Measurements from ENCODE around the gene CTXN1.

CTXN1 gene

DNA sequence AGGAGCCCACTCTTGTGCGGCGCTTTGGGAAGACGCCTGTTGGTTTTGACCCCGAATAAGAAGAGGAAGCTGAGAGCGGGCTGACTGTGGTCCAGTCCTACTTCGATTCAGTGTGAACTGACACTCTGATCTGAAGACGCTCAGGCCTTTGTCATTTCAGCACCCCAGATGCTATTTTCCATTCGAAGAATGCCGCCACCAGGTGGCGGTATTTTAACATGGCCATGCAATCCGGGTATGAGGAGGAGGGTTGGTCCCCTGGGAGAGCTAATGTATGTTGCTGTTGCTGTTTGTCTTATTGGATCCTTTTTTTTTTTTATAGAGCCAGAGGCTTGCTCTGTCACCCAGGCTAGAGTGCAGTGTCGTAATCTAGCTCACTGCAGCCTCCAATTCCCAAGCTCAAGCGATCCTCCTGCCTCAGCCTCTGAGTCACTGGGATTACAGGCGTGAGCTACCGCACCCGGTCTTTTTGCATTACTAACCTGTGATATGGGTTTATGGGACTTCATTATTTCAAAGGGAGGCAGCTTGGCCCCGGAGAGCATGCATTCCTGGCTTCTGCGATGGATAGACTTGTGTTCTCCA is 18.3 kb upstream of the CTXN1 start (continued):
- TF ChIP-seq, protein P1, sequence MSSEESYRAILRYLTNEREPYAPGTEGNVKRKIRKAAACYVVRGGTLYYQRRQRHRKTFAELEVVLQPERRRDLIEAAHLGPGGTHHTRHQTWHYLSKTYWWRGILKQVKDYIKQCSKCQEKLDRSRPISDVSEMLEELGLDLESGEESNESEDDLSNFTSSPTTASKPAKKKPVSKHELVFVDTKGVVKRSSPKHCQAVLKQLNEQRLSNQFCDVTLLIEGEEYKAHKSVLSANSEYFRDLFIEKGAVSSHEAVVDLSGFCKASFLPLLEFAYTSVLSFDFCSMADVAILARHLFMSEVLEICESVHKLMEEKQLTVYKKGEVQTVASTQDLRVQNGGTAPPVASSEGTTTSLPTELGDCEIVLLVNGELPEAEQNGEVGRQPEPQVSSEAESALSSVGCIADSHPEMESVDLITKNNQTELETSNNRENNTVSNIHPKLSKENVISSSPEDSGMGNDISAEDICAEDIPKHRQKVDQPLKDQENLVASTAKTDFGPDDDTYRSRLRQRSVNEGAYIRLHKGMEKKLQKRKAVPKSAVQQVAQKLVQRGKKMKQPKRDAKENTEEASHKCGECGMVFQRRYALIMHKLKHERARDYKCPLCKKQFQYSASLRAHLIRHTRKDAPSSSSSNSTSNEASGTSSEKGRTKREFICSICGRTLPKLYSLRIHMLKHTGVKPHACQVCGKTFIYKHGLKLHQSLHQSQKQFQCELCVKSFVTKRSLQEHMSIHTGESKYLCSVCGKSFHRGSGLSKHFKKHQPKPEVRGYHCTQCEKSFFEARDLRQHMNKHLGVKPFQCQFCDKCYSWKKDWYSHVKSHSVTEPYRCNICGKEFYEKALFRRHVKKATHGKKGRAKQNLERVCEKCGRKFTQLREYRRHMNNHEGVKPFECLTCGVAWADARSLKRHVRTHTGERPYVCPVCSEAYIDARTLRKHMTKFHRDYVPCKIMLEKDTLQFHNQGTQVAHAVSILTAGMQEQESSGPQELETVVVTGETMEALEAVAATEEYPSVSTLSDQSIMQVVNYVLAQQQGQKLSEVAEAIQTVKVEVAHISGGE (tag by site-specific recombination; conservative IDR thresholded peaks at IDR 0.05; ENCODE audit: low read depth), result no peak; the same call in 1 of the 2 replicates

DNA sequence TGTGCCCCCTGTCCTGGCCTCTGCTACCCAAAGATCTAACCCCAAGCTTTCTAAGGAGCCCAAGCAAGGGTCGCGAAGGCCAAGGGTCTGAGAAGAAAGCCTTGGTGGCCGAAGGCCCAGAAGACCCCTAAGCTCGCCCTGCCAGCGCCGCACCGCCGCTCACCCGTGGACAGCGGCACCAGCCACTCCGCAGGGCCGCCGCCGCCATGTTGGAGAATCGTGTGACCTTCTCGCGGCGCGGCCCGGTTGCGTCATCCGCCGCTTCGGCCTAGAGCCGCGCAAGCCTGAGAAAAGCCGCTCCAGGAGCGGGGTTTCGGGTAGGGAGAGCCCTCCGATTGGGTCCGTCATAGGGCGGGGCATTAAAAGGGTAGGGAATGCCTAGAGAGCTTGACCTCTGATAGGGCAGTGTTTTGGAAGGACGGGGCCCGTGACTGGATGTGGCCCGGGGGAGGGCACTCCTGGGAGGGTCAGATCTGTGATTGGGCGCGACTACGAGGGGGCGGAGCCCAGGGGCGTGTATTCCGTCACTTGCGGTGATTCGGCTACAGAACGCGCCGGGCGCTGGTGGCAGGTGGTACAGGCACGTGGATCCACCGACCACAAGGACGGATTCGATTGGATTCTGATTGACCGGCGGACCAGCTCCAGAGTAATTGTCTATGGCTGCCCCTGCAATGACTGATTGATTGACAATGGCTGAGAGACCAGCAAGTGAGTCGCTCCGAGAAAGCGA is 17.7 kb upstream of the CTXN1 start, which contains the start of gene TIMM44:
TSS of gene TIMM44 (minus strand) at position 223 of the 733 bp plus-strand sequence. CDS start at position 208, 15 bp downstream.
- peaks cover 0 to 30% of the 10 kb centered on the region in 2 experiments; a peak in 2 of 3 replicates for H3K36me3 ChIP-seq (ENCODE audit: control insufficient read depth in 2 of 2, insufficient read depth in 1 of 2, low read length in 2 of 2)
- H3K4me3 ChIP-seq (ENCODE audit: low read depth, low read length), result peak within 1 kb of the TSS; percentile 99
- no peaks in the 10 kb centered on the region for H3K9me3 ChIP-seq (ENCODE audit: control insufficient read depth, insufficient read depth, low read depth, low read length)
- ChIA-PET POLR2A (interaction anchor here (0.5 to 4.2 kb wide), 40 partner anchors 9 to 874 kb away, joined by 3 to 60 read pairs (median 4); partner anchors contain the start of genes CCL25, CTXN1, ELAVL1 and MAP2K7), CTCF (interaction anchor here (0.5 to 2.6 kb wide), 37 partner anchors 9 to 567 kb away, joined by 3 to 26 read pairs (median 5); partner anchors contain the start of genes CTXN1, MAP2K7 and SNAPC2)
- peak within 1 kb of the TSS; percentile 90 for H3K27ac ChIP-seq (ENCODE audit: extremely low read depth, low read depth, low read length)
- no peaks in the 10 kb centered on the region for H3K4me1 ChIP-seq (ENCODE audit: control insufficient read depth, insufficient read depth, low read length)
- no peak for TF ChIP-seq ZNF133 (tag by site-specific recombination; IDR thresholded peaks at IDR 0.05)
- TF ChIP-seq SP7 (tag by site-specific recombination; IDR thresholded peaks at IDR 0.05), result 0 out of 2 replicates have a peak, but pooled peaks have one; percentile 38
- no peak for TF ChIP-seq SCRT1 (tag by site-specific recombination; IDR thresholded peaks at IDR 0.05; ENCODE audit: borderline replicate concordance)
- TF ChIP-seq ZNF2 (tag by site-specific recombination; IDR thresholded peaks at IDR 0.05), result peak; percentile 11; the same call in 1 of the 2 replicates
- no peak for TF ChIP-seq ZNF677 (tag by site-specific recombination; IDR thresholded peaks at IDR 0.05)
- TF ChIP-seq ZIC2 (tag by site-specific recombination; IDR thresholded peaks at IDR 0.05), result no peak
- TF ChIP-seq, protein P2, sequence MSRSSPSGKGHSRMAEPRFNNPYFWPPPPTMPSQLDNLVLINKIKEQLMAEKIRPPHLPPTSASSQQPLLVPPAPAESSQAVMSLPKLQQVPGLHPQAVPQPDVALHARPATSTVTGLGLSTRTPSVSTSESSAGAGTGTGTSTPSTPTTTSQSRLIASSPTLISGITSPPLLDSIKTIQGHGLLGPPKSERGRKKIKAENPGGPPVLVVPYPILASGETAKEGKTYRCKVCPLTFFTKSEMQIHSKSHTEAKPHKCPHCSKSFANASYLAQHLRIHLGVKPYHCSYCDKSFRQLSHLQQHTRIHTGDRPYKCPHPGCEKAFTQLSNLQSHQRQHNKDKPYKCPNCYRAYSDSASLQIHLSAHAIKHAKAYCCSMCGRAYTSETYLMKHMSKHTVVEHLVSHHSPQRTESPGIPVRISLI (tag by site-specific recombination; IDR thresholded peaks at IDR 0.05), result no peak
- no peak for TF ChIP-seq ZNF555 (tag by site-specific recombination; conservative IDR thresholded peaks at IDR 0.05)
- TF ChIP-seq, protein P3, sequence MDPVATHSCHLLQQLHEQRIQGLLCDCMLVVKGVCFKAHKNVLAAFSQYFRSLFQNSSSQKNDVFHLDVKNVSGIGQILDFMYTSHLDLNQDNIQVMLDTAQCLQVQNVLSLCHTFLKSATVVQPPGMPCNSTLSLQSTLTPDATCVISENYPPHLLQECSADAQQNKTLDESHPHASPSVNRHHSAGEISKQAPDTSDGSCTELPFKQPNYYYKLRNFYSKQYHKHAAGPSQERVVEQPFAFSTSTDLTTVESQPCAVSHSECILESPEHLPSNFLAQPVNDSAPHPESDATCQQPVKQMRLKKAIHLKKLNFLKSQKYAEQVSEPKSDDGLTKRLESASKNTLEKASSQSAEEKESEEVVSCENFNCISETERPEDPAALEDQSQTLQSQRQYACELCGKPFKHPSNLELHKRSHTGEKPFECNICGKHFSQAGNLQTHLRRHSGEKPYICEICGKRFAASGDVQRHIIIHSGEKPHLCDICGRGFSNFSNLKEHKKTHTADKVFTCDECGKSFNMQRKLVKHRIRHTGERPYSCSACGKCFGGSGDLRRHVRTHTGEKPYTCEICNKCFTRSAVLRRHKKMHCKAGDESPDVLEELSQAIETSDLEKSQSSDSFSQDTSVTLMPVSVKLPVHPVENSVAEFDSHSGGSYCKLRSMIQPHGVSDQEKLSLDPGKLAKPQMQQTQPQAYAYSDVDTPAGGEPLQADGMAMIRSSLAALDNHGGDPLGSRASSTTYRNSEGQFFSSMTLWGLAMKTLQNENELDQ (tag by site-specific recombination; IDR thresholded peaks at IDR 0.05; ENCODE audit: low read depth), result no peak
- TF ChIP-seq SCRT2 (tag by site-specific recombination; IDR thresholded peaks at IDR 0.05), result no peak
- TF ChIP-seq GLIS1 (tag by site-specific recombination; IDR thresholded peaks at IDR 0.05), result peak; percentile 22; the same call in 1 of the 2 replicates
- TF ChIP-seq RBAK (tag by site-specific recombination; IDR thresholded peaks at IDR 0.05), result no peak
- TF ChIP-seq, protein P4, sequence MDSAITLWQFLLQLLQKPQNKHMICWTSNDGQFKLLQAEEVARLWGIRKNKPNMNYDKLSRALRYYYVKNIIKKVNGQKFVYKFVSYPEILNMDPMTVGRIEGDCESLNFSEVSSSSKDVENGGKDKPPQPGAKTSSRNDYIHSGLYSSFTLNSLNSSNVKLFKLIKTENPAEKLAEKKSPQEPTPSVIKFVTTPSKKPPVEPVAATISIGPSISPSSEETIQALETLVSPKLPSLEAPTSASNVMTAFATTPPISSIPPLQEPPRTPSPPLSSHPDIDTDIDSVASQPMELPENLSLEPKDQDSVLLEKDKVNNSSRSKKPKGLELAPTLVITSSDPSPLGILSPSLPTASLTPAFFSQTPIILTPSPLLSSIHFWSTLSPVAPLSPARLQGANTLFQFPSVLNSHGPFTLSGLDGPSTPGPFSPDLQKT (IDR thresholded peaks at IDR 0.05; ENCODE audit: borderline replicate concordance, low read depth, low read length), result no peak
- TF ChIP-seq, protein P5, sequence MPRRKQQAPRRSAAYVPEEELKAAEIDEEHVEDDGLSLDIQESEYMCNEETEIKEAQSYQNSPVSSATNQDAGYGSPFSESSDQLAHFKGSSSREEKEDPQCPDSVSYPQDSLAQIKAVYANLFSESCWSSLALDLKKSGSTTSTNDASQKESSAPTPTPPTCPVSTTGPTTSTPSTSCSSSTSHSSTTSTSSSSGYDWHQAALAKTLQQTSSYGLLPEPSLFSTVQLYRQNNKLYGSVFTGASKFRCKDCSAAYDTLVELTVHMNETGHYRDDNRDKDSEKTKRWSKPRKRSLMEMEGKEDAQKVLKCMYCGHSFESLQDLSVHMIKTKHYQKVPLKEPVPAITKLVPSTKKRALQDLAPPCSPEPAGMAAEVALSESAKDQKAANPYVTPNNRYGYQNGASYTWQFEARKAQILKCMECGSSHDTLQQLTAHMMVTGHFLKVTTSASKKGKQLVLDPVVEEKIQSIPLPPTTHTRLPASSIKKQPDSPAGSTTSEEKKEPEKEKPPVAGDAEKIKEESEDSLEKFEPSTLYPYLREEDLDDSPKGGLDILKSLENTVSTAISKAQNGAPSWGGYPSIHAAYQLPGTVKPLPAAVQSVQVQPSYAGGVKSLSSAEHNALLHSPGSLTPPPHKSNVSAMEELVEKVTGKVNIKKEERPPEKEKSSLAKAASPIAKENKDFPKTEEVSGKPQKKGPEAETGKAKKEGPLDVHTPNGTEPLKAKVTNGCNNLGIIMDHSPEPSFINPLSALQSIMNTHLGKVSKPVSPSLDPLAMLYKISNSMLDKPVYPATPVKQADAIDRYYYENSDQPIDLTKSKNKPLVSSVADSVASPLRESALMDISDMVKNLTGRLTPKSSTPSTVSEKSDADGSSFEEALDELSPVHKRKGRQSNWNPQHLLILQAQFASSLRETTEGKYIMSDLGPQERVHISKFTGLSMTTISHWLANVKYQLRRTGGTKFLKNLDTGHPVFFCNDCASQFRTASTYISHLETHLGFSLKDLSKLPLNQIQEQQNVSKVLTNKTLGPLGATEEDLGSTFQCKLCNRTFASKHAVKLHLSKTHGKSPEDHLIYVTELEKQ (tag by site-specific recombination; IDR thresholded peaks at IDR 0.05; ENCODE audit: borderline replicate concordance), result no peak
- peak; percentile 100 for TF ChIP-seq SP2 (tag by site-specific recombination; IDR thresholded peaks at IDR 0.05)
- no peak for TF ChIP-seq EGR2 (tag by site-specific recombination; IDR thresholded peaks at IDR 0.05; ENCODE audit: low read depth)
- TF ChIP-seq, protein P6, sequence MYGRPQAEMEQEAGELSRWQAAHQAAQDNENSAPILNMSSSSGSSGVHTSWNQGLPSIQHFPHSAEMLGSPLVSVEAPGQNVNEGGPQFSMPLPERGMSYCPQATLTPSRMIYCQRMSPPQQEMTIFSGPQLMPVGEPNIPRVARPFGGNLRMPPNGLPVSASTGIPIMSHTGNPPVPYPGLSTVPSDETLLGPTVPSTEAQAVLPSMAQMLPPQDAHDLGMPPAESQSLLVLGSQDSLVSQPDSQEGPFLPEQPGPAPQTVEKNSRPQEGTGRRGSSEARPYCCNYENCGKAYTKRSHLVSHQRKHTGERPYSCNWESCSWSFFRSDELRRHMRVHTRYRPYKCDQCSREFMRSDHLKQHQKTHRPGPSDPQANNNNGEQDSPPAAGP (tag by site-specific recombination; IDR thresholded peaks at IDR 0.05), result peak; percentile 60
- TF ChIP-seq, protein P7, sequence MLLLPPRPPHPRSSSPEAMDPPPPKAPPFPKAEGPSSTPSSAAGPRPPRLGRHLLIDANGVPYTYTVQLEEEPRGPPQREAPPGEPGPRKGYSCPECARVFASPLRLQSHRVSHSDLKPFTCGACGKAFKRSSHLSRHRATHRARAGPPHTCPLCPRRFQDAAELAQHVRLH (tag by site-specific recombination; IDR thresholded peaks at IDR 0.05), result peak; percentile 13; the same call in 1 of the 2 replicates
- TF ChIP-seq ZNF701 (tag by site-specific recombination; IDR thresholded peaks at IDR 0.05), result no peak; the same call in 1 of the 2 replicates
- no peak for TF ChIP-seq ZNF10 (tag by site-specific recombination; IDR thresholded peaks at IDR 0.05)
